D341Med (cell line): Measurements from ENCODE around the gene FAM118A.
A peak's percentile ranks its signal among the peaks of the same experiment; 100 is the strongest.
"Not testable (repeated sequence)": the region's sequence is repeated elsewhere in the genome, so short reads cannot be mapped to it uniquely, and the experiment has no call there.

Experiments
- DNase-seq: peaks from one replicate; pipeline ENCODE4 v3.0.0; 2012; ENCODE audit warnings: low spot score

The FAM118A gene

DNA sequence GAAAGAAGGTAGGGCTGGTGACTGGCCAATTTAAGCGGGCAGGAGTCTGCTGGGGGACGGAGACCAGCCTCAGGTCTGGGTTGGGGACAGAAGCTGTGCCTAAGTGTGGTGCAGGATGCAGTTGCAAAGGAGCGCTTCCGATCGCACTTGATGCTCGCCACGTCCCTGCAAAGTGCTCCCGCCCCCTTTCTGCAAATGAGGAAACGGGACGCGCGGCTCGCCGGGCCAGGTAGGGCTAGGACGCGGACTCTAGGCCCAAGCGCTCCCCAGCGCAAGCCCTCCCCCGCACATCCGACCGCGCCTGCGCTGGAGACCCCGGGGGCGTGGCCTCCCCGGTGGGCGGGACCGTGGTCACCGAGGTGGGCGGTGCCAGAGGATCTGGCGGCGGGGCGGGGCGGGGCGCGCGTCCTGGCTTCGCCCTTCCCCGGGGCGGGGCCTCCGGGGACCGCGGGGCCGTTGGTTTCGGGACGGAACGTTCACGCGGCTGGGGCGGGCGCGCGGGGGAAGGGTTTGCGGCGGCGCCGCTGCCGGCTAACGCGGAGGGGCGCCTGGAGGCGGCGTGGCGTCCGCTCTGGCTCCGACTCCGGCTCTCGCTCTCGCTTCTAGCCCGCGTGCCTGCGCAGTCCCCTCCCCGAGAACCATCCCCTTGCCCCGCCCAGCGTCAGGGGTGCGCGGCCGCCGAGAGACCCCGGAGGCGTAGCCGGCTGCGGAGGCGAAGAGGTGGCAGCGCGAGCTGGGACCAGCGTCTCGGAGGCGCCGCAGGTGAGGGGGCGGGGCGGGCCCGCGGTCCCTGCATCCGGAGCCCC is at the start of gene FAM118A:
TSS of gene FAM118A (plus strand) at position 513 of the 806 bp plus-strand sequence. CDS start 12,446 bp downstream, outside the sequence.
- DNase-seq: peak; percentile 99

DNA sequence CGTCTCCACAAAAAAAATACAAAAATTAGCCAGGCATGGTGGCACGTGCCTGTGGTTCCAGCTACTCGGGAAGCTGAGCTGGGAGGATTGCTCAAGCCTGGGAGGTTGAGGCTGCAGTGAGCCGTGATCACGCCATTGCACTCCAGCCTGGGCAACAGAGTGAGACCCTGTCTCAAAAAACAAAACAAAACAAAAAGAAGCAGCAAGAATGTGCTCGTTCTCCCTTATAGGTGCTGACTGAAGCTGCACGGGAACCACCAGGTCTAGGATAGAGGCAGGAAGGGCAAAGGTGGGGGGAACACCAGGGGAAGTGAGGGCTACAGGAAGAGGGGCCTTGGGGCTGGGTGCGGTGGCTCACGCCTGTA is 49.4 kb upstream of the FAM118A start:
- not testable (repeated sequence) for DNase-seq

DNA sequence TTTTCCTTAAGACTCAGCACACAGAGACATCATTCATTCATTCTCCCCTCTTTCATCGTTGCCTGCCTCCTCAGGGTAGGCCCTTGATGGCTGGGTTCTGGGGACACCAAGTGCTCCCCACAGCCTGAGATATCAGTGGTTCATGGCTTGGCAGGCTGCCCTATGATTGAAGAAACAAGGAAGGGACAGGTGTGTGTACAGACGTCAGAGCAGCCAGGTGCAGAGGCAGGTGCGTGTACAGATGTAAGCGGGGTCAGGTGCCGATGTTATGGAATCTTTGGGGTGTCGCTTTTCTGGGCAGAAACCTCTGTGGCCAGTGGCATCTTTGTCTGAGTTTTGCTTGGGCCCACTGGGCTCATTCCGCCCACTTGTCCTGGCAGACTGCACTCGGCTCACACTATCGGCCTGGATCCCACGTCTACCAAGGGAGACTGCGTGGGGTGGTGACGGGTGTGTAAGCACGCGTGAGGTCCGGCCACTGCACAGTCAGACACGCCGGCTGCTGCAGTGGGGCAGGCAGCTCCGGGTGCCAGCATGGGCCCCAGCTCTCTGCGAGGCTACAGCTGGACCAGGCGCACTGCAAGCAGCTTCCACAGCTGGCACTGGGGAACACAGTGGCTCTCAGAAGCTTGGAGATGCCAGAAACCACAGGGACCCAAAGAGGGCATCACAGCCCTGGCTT is 48.2 kb upstream of the FAM118A start:
- no peak for DNase-seq

- DNase-seq: no peak
These were observed 47.4 kb upstream of the FAM118A start for GRCh38 chr22:45262195-45262930.

- no peak for DNase-seq
These were observed 46.7 kb upstream of the FAM118A start for GRCh38 chr22:45262931-45263462.

DNA sequence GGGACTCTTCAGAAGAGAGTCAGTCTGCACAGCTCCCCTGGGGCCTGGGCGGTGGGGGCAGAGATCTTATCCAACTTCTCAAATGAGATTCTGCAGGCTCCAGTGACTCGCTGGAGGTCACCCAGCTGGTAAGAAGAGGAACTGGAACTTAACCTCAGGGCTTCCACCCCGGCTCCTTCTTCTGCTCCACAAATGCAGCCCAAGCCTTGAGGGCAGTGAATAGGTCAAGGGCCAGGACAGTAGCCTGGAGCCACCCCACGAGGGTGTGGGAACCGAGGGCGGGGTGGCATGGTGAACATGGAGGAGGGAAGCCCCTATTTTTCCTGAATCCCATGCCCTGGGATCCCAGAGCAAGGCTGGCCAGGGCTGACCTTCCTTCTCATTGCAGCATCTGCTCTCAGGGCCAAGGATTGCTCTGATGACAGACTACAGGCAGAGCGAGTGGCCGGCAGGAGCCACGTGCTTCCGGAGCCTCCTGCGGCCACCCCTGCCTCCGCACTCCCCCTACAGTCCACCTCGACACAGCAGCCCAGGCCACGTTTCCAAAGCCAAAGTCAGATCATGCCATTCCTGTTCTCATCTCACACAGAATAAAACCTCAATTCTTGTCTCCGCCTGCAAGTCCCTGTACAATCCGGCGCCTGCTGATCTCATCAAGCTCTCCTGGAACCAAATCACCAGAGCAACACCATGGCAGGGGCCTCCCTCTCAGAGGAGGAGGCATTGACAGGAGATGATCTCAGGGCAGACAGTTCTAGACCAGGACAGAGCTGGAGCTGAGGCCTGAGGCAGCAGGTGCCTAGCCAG is 46.1 kb upstream of the FAM118A start:
- DNase-seq: peak; percentile 43

GRCh38 chr22:45265535-45265934 is 44.2 kb upstream of the FAM118A start:
- no peak for DNase-seq

DNA sequence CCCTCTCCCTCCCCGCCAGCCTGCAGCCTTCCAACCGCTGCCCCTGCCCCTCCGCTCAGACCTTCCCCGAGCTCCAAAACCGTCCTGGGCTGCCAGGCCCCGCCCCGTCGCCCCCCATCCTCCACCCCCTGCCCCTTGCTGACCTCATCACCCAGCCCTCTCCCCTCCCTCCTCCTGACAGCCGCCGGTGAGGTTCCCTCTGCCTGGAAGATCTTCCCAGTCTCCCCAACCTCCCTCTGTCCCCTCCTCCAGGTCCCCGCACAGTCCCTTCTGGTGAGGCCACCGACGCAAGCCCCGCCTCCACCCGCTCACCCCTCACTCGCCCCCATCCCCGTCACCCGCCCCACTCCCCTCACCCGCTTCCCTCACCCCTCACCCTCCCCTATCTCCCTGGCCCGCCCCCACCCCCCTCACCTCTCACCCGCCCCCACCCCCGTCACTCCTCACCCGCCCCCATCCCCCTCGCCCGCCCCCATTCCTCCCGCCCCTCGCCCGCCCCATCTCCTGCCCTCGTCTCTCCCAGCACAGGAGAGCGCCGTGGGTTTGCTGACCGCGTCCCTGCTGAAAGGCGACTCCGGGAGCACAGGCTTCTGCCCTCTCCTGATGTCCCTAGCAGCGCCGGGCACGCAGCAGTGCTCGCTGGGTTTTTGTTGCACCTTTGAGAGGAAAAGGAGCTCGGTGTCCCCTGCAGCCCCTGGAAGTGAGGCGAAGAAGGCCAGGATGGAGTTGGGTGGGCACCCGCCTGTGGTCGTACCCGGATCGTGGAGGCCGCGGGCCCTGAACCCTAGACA is 41.4 kb upstream of the FAM118A start:
- DNase-seq: peak; percentile 72

DNA sequence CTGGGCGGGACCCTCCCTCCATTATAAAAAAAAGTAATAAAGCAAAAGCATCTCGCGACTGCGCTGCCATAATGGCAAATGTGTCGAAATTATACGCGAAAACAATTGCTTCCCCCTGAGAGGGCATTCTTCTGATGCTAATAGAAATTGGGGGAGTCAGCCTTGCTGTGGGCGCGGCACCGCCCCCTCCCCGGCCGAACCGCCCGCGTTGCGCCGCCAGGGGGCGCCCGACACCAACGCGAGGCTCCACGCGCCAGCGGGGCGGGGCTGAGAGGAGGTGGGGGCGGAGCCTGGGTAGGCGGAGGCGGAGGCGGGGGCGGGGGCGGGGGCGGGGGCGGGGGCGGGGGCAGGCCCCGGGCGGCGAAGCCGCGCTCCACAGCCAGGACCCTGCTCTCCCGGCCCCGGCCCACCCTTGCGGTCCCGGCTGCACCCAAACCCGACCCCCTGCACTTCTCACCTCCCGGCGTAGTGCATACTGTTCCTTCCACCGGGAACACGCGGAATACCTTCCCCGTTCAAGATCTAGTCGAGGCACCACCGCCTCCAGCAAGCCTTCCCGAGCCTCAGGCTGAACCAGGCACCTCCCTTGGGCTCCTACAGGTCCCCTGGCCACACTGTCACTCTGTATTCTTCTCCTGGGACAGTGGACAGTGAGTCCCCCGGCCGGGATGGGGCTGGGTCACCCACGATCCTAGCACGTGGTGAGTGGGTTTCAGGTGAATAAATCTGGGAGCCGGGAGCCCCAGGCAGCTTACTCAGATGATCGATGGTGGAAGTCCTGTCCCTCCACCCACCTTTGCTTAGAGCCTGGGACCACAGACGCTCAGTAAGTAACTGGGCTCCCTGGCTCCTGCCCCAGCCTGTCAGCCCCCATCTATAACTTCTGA is 40.5 kb upstream of the FAM118A start:
- DNase-seq: peak; percentile 97

DNA sequence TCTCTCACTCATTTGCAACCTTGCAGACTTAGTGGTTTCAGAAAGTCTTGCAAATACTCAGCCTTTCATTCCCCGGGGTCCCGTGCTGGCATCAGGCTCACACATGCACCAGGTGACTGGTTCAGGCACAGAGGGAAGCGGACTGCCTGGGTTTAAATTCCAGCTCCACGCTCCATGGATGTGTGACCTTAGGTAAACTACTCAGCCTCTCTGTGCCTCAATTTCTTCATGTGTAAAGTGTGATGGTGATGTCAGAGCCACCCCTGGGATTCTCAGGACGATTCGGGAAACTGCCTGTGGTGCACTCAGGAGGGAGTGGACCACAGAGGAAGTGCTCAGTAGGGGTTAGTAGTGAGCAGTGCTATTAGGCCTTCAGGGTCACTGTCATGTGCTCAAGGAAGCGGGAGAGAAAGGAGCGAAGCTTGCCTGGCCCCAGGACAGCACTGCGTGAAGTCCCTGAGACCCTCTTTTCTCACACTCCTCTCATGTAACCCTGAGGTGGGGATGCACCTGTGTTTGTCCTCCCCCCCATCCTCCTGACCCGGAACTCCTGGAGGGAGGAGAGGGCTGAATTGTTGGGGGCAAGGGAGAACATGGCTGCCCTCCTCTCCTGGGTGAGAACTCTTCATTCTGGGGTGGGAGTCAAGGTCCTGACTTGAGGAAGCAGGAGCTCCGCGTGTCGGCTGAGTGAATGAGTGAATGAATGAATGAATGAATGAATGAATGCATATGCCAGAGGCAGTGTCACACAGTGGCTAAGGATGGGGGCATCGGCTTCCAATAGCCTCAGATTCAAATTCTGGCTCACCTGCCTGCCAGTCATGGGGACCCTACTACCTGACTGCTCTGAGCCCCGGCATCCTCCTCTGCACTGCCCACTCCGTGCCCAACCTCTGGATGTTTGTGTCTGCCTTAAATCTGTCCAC is 39.4 kb upstream of the FAM118A start:
- no peak for DNase-seq

GRCh38 chr22:45271667-45272201 is 38.0 kb upstream of the FAM118A start:
- no peak for DNase-seq

DNA sequence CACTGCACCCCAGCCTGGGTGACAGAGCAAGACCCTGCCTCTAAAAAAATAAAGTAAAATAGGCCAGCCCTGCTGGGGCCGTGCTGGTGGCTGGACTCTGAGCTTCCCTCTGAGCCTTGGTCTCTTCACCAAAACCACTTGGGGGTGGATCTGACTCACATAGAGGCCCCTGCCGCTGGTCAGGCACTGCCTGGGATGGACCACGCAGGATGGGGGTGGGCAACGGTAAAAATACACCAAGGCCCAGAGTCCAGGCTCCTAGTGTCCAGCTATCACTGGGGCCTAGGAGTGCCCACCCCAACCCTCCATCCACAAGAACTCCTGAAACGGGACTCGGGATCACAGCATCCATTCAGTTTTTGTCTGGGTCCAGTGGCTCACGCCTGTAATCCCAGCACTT is 37.2 kb upstream of the FAM118A start:
- no peak for DNase-seq

GRCh38 chr22:45273452-45274075 is 36.2 kb upstream of the FAM118A start:
- DNase-seq: no peak

GRCh38 chr22:45276507-45277105 is 33.1 kb upstream of the FAM118A start:
- no peak for DNase-seq

DNA sequence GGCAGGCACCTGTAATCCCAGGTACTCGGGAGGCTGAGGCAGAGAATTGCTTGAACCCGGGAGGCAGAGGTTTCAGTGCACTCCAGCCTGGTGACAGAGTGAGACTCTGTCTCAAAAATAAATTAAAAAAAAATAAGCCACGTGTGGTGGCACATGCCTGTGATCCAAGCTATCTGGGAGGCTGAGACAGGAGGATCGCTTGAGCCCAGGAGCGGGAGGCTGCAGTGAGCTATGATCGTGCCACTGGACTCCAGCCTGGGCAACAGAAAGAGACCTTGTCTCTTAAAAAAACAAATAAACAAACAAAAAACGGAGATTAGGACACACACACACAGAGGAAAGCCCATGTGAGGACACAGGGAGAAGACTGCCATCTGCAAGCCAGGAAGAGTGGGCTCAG is 32.0 kb upstream of the FAM118A start:
- not testable (repeated sequence) for DNase-seq

DNA sequence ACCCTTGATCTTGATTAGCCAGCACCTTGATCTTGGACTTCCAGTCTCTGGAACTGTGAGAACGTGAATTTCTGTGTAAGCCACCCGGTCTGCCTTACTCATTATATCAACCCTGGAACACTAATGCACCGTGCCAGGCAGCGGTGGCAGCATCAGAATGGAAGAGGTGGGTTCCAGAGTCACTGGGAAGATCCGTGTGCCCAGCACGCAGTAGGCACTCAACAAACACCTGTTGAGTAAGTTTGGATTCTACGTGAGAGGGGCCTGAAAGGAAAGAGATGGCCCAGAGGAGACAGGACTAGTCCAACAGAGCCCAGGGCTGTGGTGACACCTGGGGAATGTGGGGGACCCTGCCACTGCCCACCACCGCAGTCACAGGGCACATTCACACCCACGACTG is 31.6 kb upstream of the FAM118A start:
- DNase-seq: no peak

GRCh38 chr22:45280587-45280980 is 29.1 kb upstream of the FAM118A start:
- no peak for DNase-seq

DNA sequence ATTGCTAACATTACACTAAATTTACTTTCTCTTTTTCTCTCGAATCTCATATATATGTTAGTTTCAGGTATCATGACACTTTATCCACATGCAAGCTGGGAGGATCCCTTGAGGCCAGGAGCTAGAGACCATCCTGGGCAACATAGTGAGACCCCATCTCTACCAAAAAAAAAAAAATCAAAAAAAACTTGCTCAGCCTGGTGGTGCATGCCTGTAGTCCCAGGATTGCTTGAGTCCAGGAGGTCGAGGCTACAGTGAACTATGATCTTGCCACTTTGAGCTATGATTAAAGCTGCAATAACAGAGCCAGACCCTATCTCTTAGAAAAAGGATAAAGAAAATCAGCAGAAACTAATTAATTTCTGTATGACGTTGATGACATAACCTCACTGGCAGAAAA is 28.7 kb upstream of the FAM118A start:
- no peak for DNase-seq
